Common myeloid progenitor, CD34-positive (primary cell): Measurements from ENCODE around the gene LRP11.
A peak's percentile ranks its signal among the peaks of the same experiment; 100 is the strongest.
"Not testable (repeated sequence)": the region's sequence is repeated elsewhere in the genome, so short reads cannot be mapped to it uniquely, and the experiment has no call there.

Source experiments
- CTCF ChIA-PET: fragments of 350-600 bp; sonication (Branson Sonifier 250); formaldehyde crosslinking; loops from one replicate; lab custom pipeline; 2021; ENCODE audit warnings: antibody characterized with exemption; lab: Charles Lee
- POLR2A ChIA-PET: fragments of 350-600 bp; sonication (Branson Sonifier 250); formaldehyde crosslinking; loops from one replicate; lab custom pipeline; 2021; ENCODE audit warnings: antibody characterized with exemption; lab: Charles Lee
- DNase-seq, 3 donors: peaks; one replicate each; pipeline versions ENCODE4 v3.0.0 to v3.0.0-alpha.2; 2013
- H3K27ac ChIP-seq, 2 experiments: 1 replicate in 1 of 2; 2 replicates in 1 of 2; pipeline ENCODE4 v1.7.0; 2013; ENCODE audit warnings: inconsistent platforms in 2 of 2, low read length in 2 of 2, mild to moderate bottlenecking in 2 of 2, low read depth in 1 of 2, moderate library complexity in 1 of 2; ENCODE audit not compliant: severe bottlenecking in 2 of 2, insufficient read depth in 1 of 2, poor library complexity in 1 of 2
- H3K27me3 ChIP-seq, 5 experiments: replicated peaks in 2 of 5; 1 replicate in 3 of 5; 2 replicates in 2 of 5; pipeline versions ENCODE4 v1.6.1 to v1.7.0; 2013; ENCODE audit warnings: low read length in 4 of 5, mild to moderate bottlenecking in 2 of 5, moderate library complexity in 2 of 5, inconsistent platforms in 1 of 5; ENCODE audit not compliant: insufficient read depth in 5 of 5, control insufficient read depth in 4 of 5
- H3K36me3 ChIP-seq, 4 experiments: 1 replicate in 2 of 4; 2 replicates in 2 of 4; pipeline versions ENCODE4 v1.6.1 to v1.7.0; 2013; ENCODE audit warnings: low read length in 3 of 4, control low read depth in 1 of 4, mild to moderate bottlenecking in 1 of 4; ENCODE audit not compliant: control insufficient read depth in 4 of 4, insufficient read depth in 4 of 4
- H3K4me1 ChIP-seq, 4 experiments: 1 replicate in 3 of 4; 2 replicates in 1 of 4; pipeline versions ENCODE4 v1.6.1 to v1.7.1; 2013; ENCODE audit warnings: low read length in 3 of 4, mild to moderate bottlenecking in 3 of 4, control low read depth in 1 of 4, inconsistent platforms in 1 of 4, moderate library complexity in 1 of 4; ENCODE audit not compliant: control insufficient read depth in 4 of 4, insufficient read depth in 4 of 4; ENCODE audit errors: control extremely low read depth in 1 of 4
- H3K4me3 ChIP-seq, 7 experiments: 1 replicate in 4 of 7; 2 replicates in 3 of 7; pipeline versions ENCODE4 v1.5.1 to v1.7.0; 2013; ENCODE audit warnings: mild to moderate bottlenecking in 7 of 7, low read length in 6 of 7, moderate library complexity in 6 of 7, inconsistent platforms in 2 of 7, low read depth in 2 of 7, control low read depth in 1 of 7; ENCODE audit not compliant: insufficient read depth in 4 of 7, control insufficient read depth in 1 of 7; ENCODE audit errors: extremely low read depth in 1 of 7
- H3K9me3 ChIP-seq, 5 experiments: 1 replicate in 4 of 5; 2 replicates in 1 of 5; pipeline versions ENCODE4 v1.6.1 to v1.7.1; 2013; ENCODE audit warnings: low read length in 4 of 5, mild to moderate bottlenecking in 2 of 5, inconsistent platforms in 1 of 5, low read depth in 1 of 5, moderate library complexity in 1 of 5; ENCODE audit not compliant: control insufficient read depth in 4 of 5, insufficient read depth in 2 of 5; ENCODE audit errors: control extremely low read depth in 1 of 5
- WGBS: methylation state at CpG from one replicate; pipeline ENCODE4 v1.1.5; 2013; ENCODE audit not compliant: insufficient coverage; 5-methylcytosine and 5-hydroxymethylcytosine counted together

Gene LRP11

GRCh38 chr6:149844480-149844879 lies 19.7 kb downstream of the LRP11 start:
- DNase-seq, result no peak
- CTCF ChIA-PET, result interaction anchor here (0.6 to 1.8 kb wide), 4 partner anchors 10 to 74 kb away, joined by 3 to 4 read pairs (median 4); no protein-coding TSS in a partner anchor
- H3K27me3 ChIP-seq, result peaks cover 0 to 11% (median 1%) of the 10 kb centered on the region in 5 experiments
- H3K27ac ChIP-seq, result no peak overlapping the region
- H3K9me3 ChIP-seq, result no peaks in the 10 kb centered on the region
- H3K36me3 ChIP-seq, result no peaks in the 10 kb centered on the region
- POLR2A ChIA-PET, result interaction anchor here (0.7 kb wide), 1 partner anchor 42 kb away, joined by 3 read pairs; no protein-coding TSS in a partner anchor
- no peaks in the 10 kb centered on the region for H3K4me1 ChIP-seq
- no CpG with 5 or more reads among the region's 2 CpGs for whole genome bisulfite sequencing
- no peak overlapping the region for H3K4me3 ChIP-seq

- H3K27ac ChIP-seq, H3K4me1 ChIP-seq, H3K36me3 ChIP-seq, H3K9me3 ChIP-seq, DNase-seq, H3K4me3 ChIP-seq: not testable (repeated sequence)
- H3K27me3 ChIP-seq, result peaks cover 0 to 10% (median 1%) of the 10 kb centered on the region in 5 experiments
- CTCF ChIA-PET, result interaction anchor here (0.6 to 1.8 kb wide), 5 partner anchors 10 to 80 kb away, joined by 3 to 5 read pairs (median 4); no protein-coding TSS in a partner anchor
- WGBS, result 100% methylated on average over 2 of the region's 4 CpGs
- POLR2A ChIA-PET, result interaction anchor here (0.7 kb wide), 1 partner anchor 42 kb away, joined by 3 read pairs; no protein-coding TSS in a partner anchor
These were observed 20.1 kb downstream of the LRP11 start for GRCh38 chr6:149844036-149844435.

- CTCF ChIA-PET, result interaction anchor here (1.2 to 1.8 kb wide), 5 partner anchors 10 to 81 kb away, joined by 3 to 5 read pairs (median 4); no protein-coding TSS in a partner anchor
These were observed 21.0 kb downstream of the LRP11 start for GRCh38 chr6:149843051-149843633.

GRCh38 chr6:149842331-149842730 lies 21.8 kb downstream of the LRP11 start:
- Histone ChIP-seq H3K27ac (no peak overlapping the region), H3K36me3 (no peaks in the 10 kb centered on the region), H3K9me3 (no peaks in the 10 kb centered on the region), H3K27me3 (peaks cover 0 to 10% (median 1%) of the 10 kb centered on the region in 5 experiments), H3K4me3 (no peak overlapping the region), H3K4me1 (no peaks in the 10 kb centered on the region)
- POLR2A ChIA-PET, result no interaction called here
- CTCF ChIA-PET, result interaction anchor here (1.2 kb wide), 2 partner anchors 10 to 16 kb away, joined by 3 to 4 read pairs; no protein-coding TSS in a partner anchor
- 98% methylated on average over 6 of the region's 7 CpGs for WGBS
- no peak for DNase-seq

More at GRCh38 chr6:149843051-149843633, 21.0 kb downstream of the LRP11 start:
- Histone ChIP-seq H3K4me3 (no peak overlapping the region), H3K27me3 (peaks cover 0 to 10% (median 1%) of the 10 kb centered on the region in 5 experiments), H3K36me3 (no peaks in the 10 kb centered on the region), H3K4me1 (no peaks in the 10 kb centered on the region), H3K27ac (no peak overlapping the region), H3K9me3 (no peaks in the 10 kb centered on the region)
- POLR2A ChIA-PET, result no interaction called here
- DNase-seq, result no peak
- WGBS, result 90% methylated on average over 10 of the region's 10 CpGs

- peak in 2 of 3 donors; percentile 24 to 38 for DNase-seq
- no peaks in the 10 kb centered on the region for H3K4me1 ChIP-seq
- peaks cover 0 to 6% (median under 1%) of the 10 kb centered on the region in 5 experiments for H3K27me3 ChIP-seq
- CTCF ChIA-PET, result interaction anchor here (0.7 to 2.4 kb wide), 12 partner anchors 10 to 176 kb away, joined by 3 to 15 read pairs (median 3); partner anchors contain the start of gene RAET1E
- POLR2A ChIA-PET, result no interaction called here
- no peak overlapping the region for H3K27ac ChIP-seq
- no peak overlapping the region for H3K4me3 ChIP-seq
- H3K9me3 ChIP-seq, result no peaks in the 10 kb centered on the region
- H3K36me3 ChIP-seq, result no peaks in the 10 kb centered on the region
- 89% methylated on average over 6 of the region's 8 CpGs for WGBS
These were observed 23.6 kb downstream of the LRP11 start for GRCh38 chr6:149840345-149841075.

GRCh38 chr6:149834513-149835481 lies 29.4 kb downstream of the LRP11 start:
- ChIA-PET POLR2A (no interaction called here), CTCF (interaction anchor here (0.7 to 3.8 kb wide), 16 partner anchors 8 to 95 kb away, joined by 3 to 37 read pairs (median 3); partner anchors contain the start of genes LRP11 and RAET1E)

More at GRCh38 chr6:149834513-149835481, 29.4 kb downstream of the LRP11 start:
- DNase-seq, result peak; percentile 73 to 86 (median 77)
- Histone ChIP-seq H3K4me1 (no peaks in the 10 kb centered on the region), H3K27me3 (peaks cover 0 to 2% (median 0%) of the 10 kb centered on the region in 5 experiments), H3K4me3 (no peak overlapping the region), H3K9me3 (no peaks in the 10 kb centered on the region), H3K36me3 (no peaks in the 10 kb centered on the region), H3K27ac (no peak overlapping the region)
- 58% methylated on average over 2 of the region's 5 CpGs for WGBS
